H1 (cell line): ENCODE results near the gene MYLK. TPM values are rescaled to one million over a fixed set of nuclear protein-coding genes. Genes with fewer than 3 reads are reported as not detected.

ENCODE experiments used
- CTCF ChIA-PET: fragments of 300-600 bp; sonication (Branson Sonifier 250); formaldehyde crosslinking; loops from one replicate; lab custom pipeline; 2021; ENCODE audit not compliant: partially characterized antibody; lab: Charles Lee
- POLR2A ChIA-PET: fragments of 300-600 bp; sonication (Branson Sonifier 250); formaldehyde crosslinking; loops from one replicate; lab custom pipeline; 2021; ENCODE audit warnings: inconsistent platforms; ENCODE audit not compliant: partially characterized antibody; lab: Charles Lee
- DNase-seq, 2 experiments: peaks; one replicate each; pipeline versions ENCODE4 v3.0.0 to v3.0.0-alpha.2; 2010 to 2022; ENCODE audit warnings: low spot score in 2 of 2, low read depth in 1 of 2, mixed read lengths in 1 of 2
- FAIRE-seq: peaks from 2 replicates; lab custom pipeline; 2011; peaks lifted over from hg19 to GRCh38; lab: Jason Lieb, UNC
- H2AFZ ChIP-seq: 2 replicates; pipeline ENCODE4 v1.8.1; 2012; ENCODE audit warnings: low read length, inconsistent platforms
- H2AK5ac ChIP-seq: 2 replicates; pipeline ENCODE4 v1.6.1; 2013; ENCODE audit warnings: low read depth, low read length
- H2BK120ac ChIP-seq: replicated peaks from 2 replicates; pipeline ENCODE3; 2013; ENCODE audit warnings: low read depth, low read length, inconsistent platforms
- H2BK12ac ChIP-seq: 2 replicates; pipeline ENCODE4 v1.6.1; 2013; ENCODE audit warnings: low read depth, low read length
- H2BK15ac ChIP-seq: 2 replicates; pipeline ENCODE4 v1.6.1; 2013; ENCODE audit warnings: low read length
- H2BK20ac ChIP-seq: 2 replicates; pipeline ENCODE4 v1.6.1; 2013; ENCODE audit warnings: low read length
- H2BK5ac ChIP-seq: 2 replicates; pipeline ENCODE4 v1.6.1; 2013; ENCODE audit warnings: low read depth, low read length
- H3K14ac ChIP-seq: 2 replicates; pipeline ENCODE4 v1.6.1; 2013; ENCODE audit warnings: inconsistent platforms; ENCODE audit not compliant: insufficient read length
- H3K18ac ChIP-seq: 2 replicates; pipeline ENCODE4 v1.6.1; 2013; ENCODE audit warnings: low read length; ENCODE audit errors: extremely low read depth
- H3K23ac ChIP-seq: 2 replicates; pipeline ENCODE4 v1.6.1; 2013; ENCODE audit warnings: inconsistent platforms; ENCODE audit not compliant: insufficient read length
- H3K23me2 ChIP-seq: 2 replicates; pipeline ENCODE4 v1.6.1; 2013; ENCODE audit warnings: low read depth, low read length
- H3K27ac ChIP-seq: 2 replicates; pipeline ENCODE4 v1.6.1; 2011; ENCODE audit warnings: low read depth, low read length, inconsistent platforms
- H3K27me3 ChIP-seq, 4 experiments: replicated peaks in 1 of 4; 1 replicate in 1 of 4; 2 replicates in 3 of 4; pipeline versions ENCODE4 v1.6.1 to v1.8.1; 2011 to 2013; ENCODE audit warnings: low read length in 3 of 4, mild to moderate bottlenecking in 3 of 4, inconsistent platforms in 2 of 4, mixed read lengths in 2 of 4, moderate library complexity in 1 of 4; ENCODE audit not compliant: control insufficient read depth in 3 of 4, insufficient read depth in 3 of 4; ENCODE audit errors: extremely low read depth in 1 of 4
- H3K36me3 ChIP-seq, 4 experiments: 2 replicates each; pipeline versions ENCODE4 v1.6.1 to v1.8.1; 2011 to 2013; ENCODE audit warnings: mild to moderate bottlenecking in 4 of 4, low read length in 3 of 4, moderate library complexity in 2 of 4, control low read depth in 1 of 4, inconsistent platforms in 1 of 4; ENCODE audit not compliant: insufficient read depth in 4 of 4, control insufficient read depth in 2 of 4
- H3K4ac ChIP-seq: replicated peaks from 2 replicates; pipeline ENCODE3; 2013; ENCODE audit warnings: low read length, low read depth, mixed read lengths, inconsistent platforms; ENCODE audit not compliant: insufficient read length
- H3K4me1 ChIP-seq, 4 experiments: replicated peaks in 1 of 4; 1 replicate in 1 of 4; 2 replicates in 3 of 4; pipeline versions ENCODE4 v1.6.1 to v1.8.1; 2011 to 2013; ENCODE audit warnings: low read length in 3 of 4, inconsistent platforms in 2 of 4, mixed read lengths in 1 of 4; ENCODE audit not compliant: insufficient read depth in 4 of 4, control insufficient read depth in 3 of 4
- H3K4me2 ChIP-seq, 2 experiments: 2 replicates each; pipeline versions ENCODE4 v1.6.1 to v1.8.1; 2011 to 2013; ENCODE audit warnings: low read depth in 2 of 2, low read length in 2 of 2, control low read depth in 1 of 2, inconsistent platforms in 1 of 2, mild to moderate bottlenecking in 1 of 2; ENCODE audit not compliant: insufficient read depth in 1 of 2
- H3K4me3 ChIP-seq, 4 experiments: fragments of 200-600, 300-600 bp in 1 of 4; sonication (generic), shearing (Covaris generic), sonication (Bioruptor Twin) in 1 of 4; 2 replicates each; pipeline versions ENCODE4 v1.5.1 to v1.8.1; 2011 to 2016; ENCODE audit warnings: low read length in 4 of 4, low read depth in 3 of 4, control low read depth in 2 of 4, inconsistent platforms in 2 of 4, mild to moderate bottlenecking in 2 of 4, mixed read lengths in 1 of 4, moderate library complexity in 1 of 4; ENCODE audit not compliant: insufficient read depth in 2 of 4; ENCODE audit errors: extremely low read depth in 1 of 4
- H3K56ac ChIP-seq: replicated peaks from 2 replicates; pipeline ENCODE3; 2013; ENCODE audit warnings: low read depth, mild to moderate bottlenecking, mixed read lengths, low read length, inconsistent platforms; ENCODE audit not compliant: insufficient read length
- H3K79me1 ChIP-seq: 2 replicates; pipeline ENCODE4 v1.6.1; 2013; ENCODE audit warnings: low read depth, low read length, control low read depth
- H3K79me2 ChIP-seq, 2 experiments: 2 replicates each; pipeline versions ENCODE4 v1.6.1 to v1.8.1; 2012 to 2013; ENCODE audit warnings: low read length in 2 of 2, mild to moderate bottlenecking in 2 of 2, inconsistent platforms in 1 of 2; ENCODE audit not compliant: insufficient read depth in 2 of 2, control insufficient read depth in 1 of 2
- H3K9ac ChIP-seq, 4 experiments: replicated peaks in 1 of 4; 1 replicate in 1 of 4; 2 replicates in 3 of 4; pipeline versions ENCODE4 v1.6.1 to v1.8.1; 2011 to 2013; ENCODE audit warnings: low read depth in 3 of 4, low read length in 3 of 4, control low read depth in 2 of 4, mild to moderate bottlenecking in 2 of 4, moderate library complexity in 2 of 4, inconsistent platforms in 1 of 4; ENCODE audit errors: extremely low read depth in 1 of 4
- H3K9me3 ChIP-seq, 2 experiments: 2 replicates each; pipeline versions ENCODE4 v1.6.1 to v1.8.1; 2012 to 2013; ENCODE audit warnings: mild to moderate bottlenecking in 2 of 2, moderate library complexity in 2 of 2, control low read depth in 1 of 2, inconsistent platforms in 1 of 2, low read depth in 1 of 2, low read length in 1 of 2, mixed read lengths in 1 of 2; ENCODE audit not compliant: insufficient read depth in 2 of 2
- H4K20me1 ChIP-seq, 2 experiments: replicated peaks in 1 of 2; 2 replicates each; pipeline versions ENCODE3 to v1.8.1; 2011 to 2013; ENCODE audit warnings: inconsistent platforms in 2 of 2, low read length in 2 of 2, mild to moderate bottlenecking in 1 of 2; ENCODE audit not compliant: insufficient read depth in 2 of 2, control insufficient read depth in 1 of 2
- H4K5ac ChIP-seq: 2 replicates; pipeline ENCODE4 v1.6.1; 2013; ENCODE audit warnings: low read length, low read depth, mixed read lengths, inconsistent platforms; ENCODE audit not compliant: insufficient read length
- H4K8ac ChIP-seq: 2 replicates; pipeline ENCODE4 v1.8.0; 2013; ENCODE audit warnings: mild to moderate bottlenecking, moderate library complexity, low read length, inconsistent platforms; ENCODE audit not compliant: insufficient read depth; ENCODE audit errors: extremely low read depth
- H4K91ac ChIP-seq: replicated peaks from 2 replicates; pipeline ENCODE3; 2013; ENCODE audit warnings: low read length, mixed read lengths, inconsistent platforms; ENCODE audit not compliant: insufficient read length
- ASH2L ChIP-seq: fragments of 200-600, 300-600 bp; sonication (generic); IDR thresholded peaks from one replicate; pipeline ENCODE4 v1.7.1; 2017; ENCODE audit warnings: low read length
- BRCA1 ChIP-seq: IDR thresholded peaks from 2 replicates; pipeline ENCODE4 v1.6.1; 2012; ENCODE audit warnings: low read depth, low read length, improper control_type of control experiment
- CHD1 ChIP-seq: IDR thresholded peaks from 2 replicates; pipeline ENCODE4 v1.6.1; 2012; ENCODE audit warnings: low read depth, low read length, improper control_type of control experiment
- CTBP2 ChIP-seq: IDR thresholded peaks from 2 replicates; pipeline ENCODE4 v1.7.0; 2011; ENCODE audit warnings: borderline replicate concordance, mild to moderate bottlenecking, moderate library complexity, mixed read lengths, low read length; ENCODE audit not compliant: insufficient read depth, insufficient read length
- GTF2F1 ChIP-seq: IDR thresholded peaks from 2 replicates; pipeline ENCODE4 v1.6.1; 2012; ENCODE audit warnings: low read depth, low read length, improper control_type of control experiment, borderline replicate concordance
- HDAC2 ChIP-seq, 2 experiments: fragments of 300-600 bp in 1 of 2; sonication (generic) in 1 of 2; IDR thresholded peaks; 2 replicates each; pipeline ENCODE4 v1.6.1; 2011 to 2012; ENCODE audit warnings: low read depth in 2 of 2, low read length in 2 of 2, mild to moderate bottlenecking in 2 of 2, moderate library complexity in 2 of 2, borderline replicate concordance in 1 of 2, inconsistent platforms in 1 of 2
- JUND ChIP-seq: IDR thresholded peaks from 2 replicates; pipeline ENCODE4 v1.6.1; 2011; ENCODE audit warnings: mild to moderate bottlenecking, improper control_type of control experiment, low read length
- MAFK ChIP-seq: IDR thresholded peaks from 2 replicates; pipeline ENCODE4 v1.6.1; 2012; ENCODE audit warnings: low read depth, mild to moderate bottlenecking, improper control_type of control experiment, low read length
- NANOG ChIP-seq: IDR thresholded peaks from 2 replicates; pipeline ENCODE4 v1.6.1; 2011; ENCODE audit warnings: low read length, low read depth, mild to moderate bottlenecking, inconsistent platforms; ENCODE audit not compliant: insufficient read depth, poor library complexity, severe bottlenecking
- RNF2 ChIP-seq: fragments of 200-900, 300-1000 bp; sonication (generic); IDR thresholded peaks from 2 replicates; pipeline ENCODE4 v1.7.1; 2016; ENCODE audit warnings: borderline replicate concordance, low read depth, mild to moderate bottlenecking, antibody characterized with exemption, low read length; ENCODE audit not compliant: poor library complexity, severe bottlenecking; ENCODE audit errors: missing control alignments
- SP4 ChIP-seq: IDR thresholded peaks from 2 replicates; pipeline ENCODE4 v1.6.1; 2012; ENCODE audit warnings: low read length, inconsistent platforms
- TBP ChIP-seq: IDR thresholded peaks from 2 replicates; pipeline ENCODE4 v1.6.1; 2011; ENCODE audit warnings: low read depth, low read length, improper control_type of control experiment
- TCF12 ChIP-seq: IDR thresholded peaks from 2 replicates; pipeline ENCODE4 v1.6.1; 2011; ENCODE audit warnings: low read depth, mild to moderate bottlenecking, low read length
- WGBS, 2 experiments: shearing (Covaris generic) in 1 of 2; methylation state at CpG; one replicate each; pipeline versions ENCODE4 v1.1.6 to v1.1.7; 2013 to 2015; ENCODE audit warnings: low lambda C conversion rate in 2 of 2, mixed read lengths in 2 of 2, inconsistent platforms in 1 of 2, low coverage in 1 of 2, missing lambda C conversion rate in 1 of 2; ENCODE audit not compliant: insufficient replicate concordance in 2 of 2, insufficient coverage in 1 of 2, insufficient read length in 1 of 2; ENCODE audit errors: extremely low coverage in 1 of 2, missing lambda C conversion rate in 1 of 2; 5-methylcytosine and 5-hydroxymethylcytosine counted together
- polyA plus RNA-seq, 7 experiments: library from polyadenylated mRNA; depleted of rRNA in 3 of 7; stranded (reverse) in 5 of 7; unstranded in 2 of 7; fragments of >200 nt in 5 of 7; fragments of 200-250 nt in 2 of 7; gene quantifications; 1 replicate in 5 of 7; 2 replicates in 1 of 7; 4 replicates in 1 of 7; pipeline versions ENCODE4 v1.2.1 to v1.2.3, GENCODE V29; 2011 to 2013; ENCODE audit warnings: missing spikeins in 2 of 7, mixed read lengths in 2 of 7
- total RNA-seq: library from RNA; stranded (reverse); fragmentation: NEBNext Ultra II Directional; extraction: Animal tissue kit (Norgen Biotek cat#: 25700); gene quantifications from 2 replicates; pipeline ENCODE4 v1.2.1, GENCODE V29; 2021

Gene MYLK
- total and polyA plus RNA-seq, 2 of the 8 experiments (the other 6 are each of a cell fraction or from before 2014, with no cell fraction given): 11.6 to 21.3 TPM

DNA sequence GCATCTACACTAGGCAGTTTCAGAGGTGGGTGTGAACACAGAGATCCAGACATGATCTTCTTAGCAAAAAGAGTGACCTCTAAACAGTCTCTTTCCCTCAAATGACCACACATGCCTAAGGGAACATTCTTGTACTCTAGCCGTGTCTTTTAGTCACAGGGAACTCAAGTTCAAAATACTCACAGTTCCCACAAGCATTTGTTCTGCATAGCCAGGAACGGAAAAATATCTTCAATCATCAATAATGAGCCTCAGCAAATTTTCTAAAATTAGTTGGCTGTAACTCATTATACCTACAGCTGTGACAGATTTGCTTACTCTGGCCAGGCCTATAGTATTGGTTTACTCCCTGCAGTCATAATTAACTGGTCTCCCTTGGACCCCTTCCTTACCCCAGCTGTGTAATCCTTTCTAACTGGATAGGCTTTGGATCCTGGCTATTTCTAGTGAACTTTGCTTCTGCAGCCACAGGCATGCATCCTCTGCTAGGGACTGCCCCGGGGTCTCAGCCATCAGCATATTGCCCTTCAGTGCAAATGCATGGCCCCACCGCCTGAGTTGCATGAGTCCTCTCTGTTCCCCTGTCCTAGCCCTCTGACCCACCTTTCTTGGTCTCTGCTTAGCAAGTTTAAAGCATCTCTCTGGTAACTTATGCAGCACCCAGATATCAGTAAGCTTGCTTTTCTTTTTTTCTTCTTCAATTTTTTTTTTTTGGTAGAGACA lies 243.2 kb downstream of the MYLK start:
- Histone ChIP-seq H2AK5ac (no peak overlapping the region), H3K27me3 (no peaks in the 10 kb centered on the region), H3K9me3 (no peaks in the 10 kb centered on the region), H3K4me3 (no peak overlapping the region), H4K91ac (no peak overlapping the region), H4K20me1 (peaks cover 0 to 2% of the 10 kb centered on the region in 2 experiments), H3K4ac (no peak overlapping the region), H2BK12ac (no peak overlapping the region), H2BK20ac (no peak overlapping the region), H3K36me3 (no peaks in the 10 kb centered on the region), H2BK5ac (no peak overlapping the region), H4K5ac (no peak overlapping the region), H3K14ac (no peak overlapping the region), H2AFZ (no peak overlapping the region), H4K8ac (no peak overlapping the region), H3K9ac (no peak overlapping the region), H3K79me2 (no peaks in the 10 kb centered on the region), H3K79me1 (no peaks in the 10 kb centered on the region), H2BK15ac (no peak overlapping the region), H3K23ac (no peak overlapping the region), H2BK120ac (no peak overlapping the region), H3K56ac (no peak overlapping the region), H3K27ac (no peak overlapping the region), H3K18ac (no peak overlapping the region), H3K4me1 (peaks cover 5 to 20% (median 10%) of the 10 kb centered on the region in 4 experiments), H3K23me2 (no peaks in the 10 kb centered on the region), H3K4me2 (no peak overlapping the region)
- WGBS, 2 experiments: 89% methylated on average over 4 of the region's 4 CpGs; no CpG with 5 or more reads in 1 of the 2 experiments
- no peak for FAIRE-seq
- POLR2A ChIA-PET: interaction anchor here (0.8 kb wide), 1 partner anchor 10 kb away, joined by 3 read pairs; no protein-coding TSS in a partner anchor
- CTCF ChIA-PET: interaction anchor here (0.9 to 32.0 kb wide), 13 partner anchors 9 to 147 kb away, joined by 3 to 1463 read pairs (median 11); no protein-coding TSS in a partner anchor
- DNase-seq: no peak
- TF ChIP-seq NANOG (no peak), CHD1 (no peak), TBP (no peak), CTBP2 (no peak), RNF2 (no peak), BRCA1 (no peak), ASH2L (no peak), GTF2F1 (no peak), HDAC2 (IDR thresholded peaks at IDR 0.05; ENCODE audit: borderline replicate concordance in 1 of 2, low read depth in 2 of 2, low read length in 2 of 2) (no peak), MAFK (no peak), JUND (no peak), SP4 (no peak), TCF12 (no peak)
